HG03378 (cell line): ENCODE data around the gene VTN.

Experiments
- ATAC-seq: cut with Tn5 transposase; IDR thresholded peaks from one replicate; pipeline ENCODE4 v1.9.1; 2021; ENCODE audit warnings: mild to moderate bottlenecking, moderate library complexity; ENCODE audit not compliant: unreplicated experiment

VTN gene

GRCh38 chr17:28395968-28396367, 25.9 kb upstream of the VTN start:
- ATAC-seq: no peak

GRCh38 chr17:28395426-28395825, 25.3 kb upstream of the VTN start:
- no peak for ATAC-seq

- no peak for ATAC-seq
Observed at GRCh38 chr17:28394337-28395116, 24.4 kb upstream of the VTN start.

- ATAC-seq: no peak
Observed at GRCh38 chr17:28392491-28392890, 22.4 kb upstream of the VTN start.

- no peak for ATAC-seq
Observed at GRCh38 chr17:28391401-28391800, 21.3 kb upstream of the VTN start.

- ATAC-seq: no peak
Observed at GRCh38 chr17:28390984-28391383, 20.9 kb upstream of the VTN start.

- ATAC-seq: no peak
Observed at GRCh38 chr17:28390563-28390962, 20.5 kb upstream of the VTN start.

GRCh38 chr17:28390141-28390540, 20.0 kb upstream of the VTN start:
- no peak for ATAC-seq

GRCh38 chr17:28388106-28388505, 18.0 kb upstream of the VTN start:
- ATAC-seq: no peak

GRCh38 chr17:28386391-28386790, 16.3 kb upstream of the VTN start:
- no peak for ATAC-seq

- ATAC-seq: no peak
Observed at GRCh38 chr17:28385406-28385805, 15.3 kb upstream of the VTN start.

GRCh38 chr17:28385037-28385400, 14.9 kb upstream of the VTN start:
- no peak for ATAC-seq

GRCh38 chr17:28384281-28385036, 14.4 kb upstream of the VTN start:
- ATAC-seq: peak; percentile 73

GRCh38 chr17:28381141-28381825, 11.2 kb upstream of the VTN start:
- no peak for ATAC-seq

GRCh38 chr17:28379814-28380801, 10.0 kb upstream of the VTN start:
- no peak for ATAC-seq

- ATAC-seq: no peak
Observed at GRCh38 chr17:28372945-28373274, 2.8 kb upstream of the VTN start.

- peak; percentile 7 for ATAC-seq
Observed at GRCh38 chr17:28372203-28372944, 2.3 kb upstream of the VTN start.

- ATAC-seq: peak; percentile 50
Observed at GRCh38 chr17:28371245-28372202, 1.4 kb upstream of the VTN start, which contains the start of gene SARM1. TSS of gene SARM1 (plus strand) at chr17:28371694. CDS start at chr17:28372033, 339 bp downstream.

GRCh38 chr17:28370744-28371103, 617 bp upstream of the VTN start:
- ATAC-seq: no peak
